Measurements from ENCODE around the gene PRSS22. TPM values are rescaled to one million over a fixed set of nuclear protein-coding genes. Genes with fewer than 3 reads are reported as not detected.

The PRSS22 gene
- polyA plus RNA-seq, 1 donor from 2014 or later = not detected

- no peak for TF ChIP-seq EZH2 (IDR thresholded peaks at IDR 0.05; ENCODE audit: borderline replicate concordance, insufficient read depth, low read length, poor library complexity, severe bottlenecking)
- TF ChIP-seq REST (IDR thresholded peaks at IDR 0.05; ENCODE audit: borderline replicate concordance) = no peak
- TF ChIP-seq POLR2AphosphoS5 (IDR thresholded peaks at IDR 0.05) = no peak
- TF ChIP-seq TAF1 (IDR thresholded peaks at IDR 0.05; ENCODE audit: low read depth) = no peak
- no peak for TF ChIP-seq CTCF (IDR thresholded peaks at IDR 0.05; ENCODE audit: poor library complexity, severe bottlenecking)
- no peak for TF ChIP-seq MXI1 (conservative IDR thresholded peaks at IDR 0.05; ENCODE audit: poor library complexity, severe bottlenecking)
- TF ChIP-seq EP300 (conservative IDR thresholded peaks at IDR 0.05; ENCODE audit: poor library complexity, severe bottlenecking) = no peak
- TF ChIP-seq SMC3 (conservative IDR thresholded peaks at IDR 0.05; ENCODE audit: poor library complexity) = no peak
- no peak for TF ChIP-seq RAD21 (conservative IDR thresholded peaks at IDR 0.05)
- peak overlapping the region; percentile 69 for H2AFZ ChIP-seq (ENCODE audit: low read depth, low read length)
- H3K4me2 ChIP-seq (ENCODE audit: low read length) = peak overlapping the region; percentile 89
- no peaks in the 10 kb centered on the region for H3K27me3 ChIP-seq (ENCODE audit: insufficient read depth, low read depth, low read length)
- no peaks in the 10 kb centered on the region for H3K36me3 ChIP-seq (ENCODE audit: insufficient read depth, low read length)
- H3K9me3 ChIP-seq (ENCODE audit: low read length) = no peaks in the 10 kb centered on the region
- H3K9me2 ChIP-seq (ENCODE audit: insufficient read depth, low read length) = no peaks in the 10 kb centered on the region
- peaks cover 8% of the 10 kb centered on the region for H3K79me2 ChIP-seq (replicated peaks; ENCODE audit: insufficient read depth, low read length)
- peak overlapping the region; percentile 94 for H3K9ac ChIP-seq (ENCODE audit: low read length)
- peak overlapping the region; percentile 92 for H3K27ac ChIP-seq (ENCODE audit: low read length)
- H3K4me3 ChIP-seq (ENCODE audit: low read length) = peak overlapping the region; percentile 96
- no peaks in the 10 kb centered on the region for H3F3A ChIP-seq (ENCODE audit: insufficient read depth, low read length, poor library complexity, severe bottlenecking)
- H4K20me1 ChIP-seq (ENCODE audit: insufficient read depth) = no peaks in the 10 kb centered on the region
Observed at GRCh38 chr16:2883458-2883908, 25.5 kb upstream of the PRSS22 start.

GRCh38 chr16:2882650-2883457 lies 24.9 kb upstream of the PRSS22 start, which contains the start of gene FLYWCH2:
Gene FLYWCH2 (plus strand): TSS chr16:2883215. CDS start chr16:2896450, 13,235 bp downstream.
- Histone ChIP-seq H3K9me2 (ENCODE audit: insufficient read depth, low read length) (no peaks in the 10 kb centered on the region), H3F3A (ENCODE audit: insufficient read depth, low read length, poor library complexity, severe bottlenecking) (no peaks in the 10 kb centered on the region), H3K27ac (ENCODE audit: low read length) (peak within 1 kb of the TSS; percentile 92), H3K4me3 (ENCODE audit: low read length) (peak within 1 kb of the TSS; percentile 96), H3K36me3 (ENCODE audit: insufficient read depth, low read length) (no peaks in the 10 kb centered on the region), H3K4me2 (ENCODE audit: low read length) (peak within 1 kb of the TSS; percentile 89), H3K9ac (ENCODE audit: low read length) (peak within 1 kb of the TSS; percentile 94), H3K9me3 (ENCODE audit: low read length) (no peaks in the 10 kb centered on the region), H3K27me3 (ENCODE audit: insufficient read depth, low read depth, low read length) (no peaks in the 10 kb centered on the region), H4K20me1 (ENCODE audit: insufficient read depth) (no peaks in the 10 kb centered on the region), H2AFZ (ENCODE audit: low read depth, low read length) (peak within 1 kb of the TSS; percentile 69), H3K79me2 (replicated peaks; ENCODE audit: insufficient read depth, low read length) (peaks cover 8% of the 10 kb centered on the region)
- TF ChIP-seq MXI1 (conservative IDR thresholded peaks at IDR 0.05; ENCODE audit: poor library complexity, severe bottlenecking) (peak; percentile 87), RAD21 (conservative IDR thresholded peaks at IDR 0.05) (no peak), REST (IDR thresholded peaks at IDR 0.05; ENCODE audit: borderline replicate concordance) (peak; percentile 85), EP300 (conservative IDR thresholded peaks at IDR 0.05; ENCODE audit: poor library complexity, severe bottlenecking) (peak; percentile 57), CTCF (IDR thresholded peaks at IDR 0.05; ENCODE audit: poor library complexity, severe bottlenecking) (no peak), EZH2 (IDR thresholded peaks at IDR 0.05; ENCODE audit: borderline replicate concordance, insufficient read depth, low read length, poor library complexity, severe bottlenecking) (no peak), TAF1 (IDR thresholded peaks at IDR 0.05; ENCODE audit: low read depth) (peak; percentile 83), SMC3 (conservative IDR thresholded peaks at IDR 0.05; ENCODE audit: poor library complexity) (no peak), POLR2AphosphoS5 (IDR thresholded peaks at IDR 0.05) (peak; percentile 90)
